ENCODE data around the gene CCDC197. TPM values are rescaled to one million over a fixed set of nuclear protein-coding genes. Genes with fewer than 3 reads are reported as not detected.

CCDC197 gene
- total and polyA plus RNA-seq, 2 donors (not counting 1 experiment from before 2014, with no cell fraction given): not detected

- H3K27me3 ChIP-seq (replicated peaks in 1 of 4; ENCODE audit: control extremely low read depth in 1 of 4, control insufficient read depth in 3 of 4, insufficient read depth in 4 of 4, low read length in 3 of 4): peaks cover 0 to 34% (median 23%) of the 10 kb centered on the region in 4 experiments
- no peak for ATAC-seq (ENCODE audit: low read depth)
- no peaks in the 10 kb centered on the region for H4K20me1 ChIP-seq (ENCODE audit: control insufficient read depth, insufficient read depth, low read length, poor library complexity, severe bottlenecking)
- WGBS (ENCODE audit: insufficient coverage): 92% methylated on average over 5 of the region's 6 CpGs
- no peak overlapping the region for H3K4me2 ChIP-seq (replicated peaks; ENCODE audit: low read depth, low read length, poor library complexity, severe bottlenecking)
- H3K4me3 ChIP-seq (ENCODE audit: control extremely low read depth in 1 of 5, extremely low read depth in 1 of 5, insufficient read depth in 1 of 5, low read depth in 2 of 5, low read length in 4 of 5): no peak overlapping the region
- DNase-seq: no peak
- no peak overlapping the region for H3K27ac Mint-ChIP-seq
- H3K4me3 Mint-ChIP-seq: no peak overlapping the region
- POLR2A ChIA-PET: no interaction called here
- CTCF ChIA-PET: interaction anchor here (2.4 to 37.7 kb wide), 5 partner anchors 14 to 31 kb away, joined by 10 to 1036 read pairs (median 23); no protein-coding TSS in a partner anchor
- H3K4me1 Mint-ChIP-seq: peaks cover 59% of the 10 kb centered on the region
- peaks cover 56 to 58% of the 10 kb centered on the region in 2 donors for H3K4me1 ChIP-seq (ENCODE audit: control insufficient read depth in 2 of 2, insufficient read depth in 2 of 2, low read length in 2 of 2)
- intact Hi-C loops (cut with micrococcal nuclease): no loop called here
- no peaks in the 10 kb centered on the region for H3K79me2 ChIP-seq (ENCODE audit: control insufficient read depth, insufficient read depth, low read length)
- H3K27me3 Mint-ChIP-seq: peaks cover 31% of the 10 kb centered on the region
- TF ChIP-seq EZH2 (IDR thresholded peaks at IDR 0.05; ENCODE audit: borderline replicate concordance, insufficient read depth, low read depth, low read length, poor library complexity, severe bottlenecking) (no peak), CTCF (IDR thresholded peaks at IDR 0.05) (no peak)
- no peaks in the 10 kb centered on the region for H3K9me3 Mint-ChIP-seq (ENCODE audit: insufficient read depth)
- H3K27ac ChIP-seq (ENCODE audit: low read length in 2 of 2): no peak overlapping the region
- H3K9ac ChIP-seq (ENCODE audit: low read length): no peak overlapping the region
- peaks cover 0 to 17% (median 8%) of the 10 kb centered on the region in 3 donors for H3K9me3 ChIP-seq (ENCODE audit: control extremely low read depth in 1 of 3, control insufficient read depth in 2 of 3, insufficient read depth in 1 of 3, low read length in 2 of 3)
- no peak overlapping the region for H2AFZ ChIP-seq (ENCODE audit: insufficient read depth, low read depth, low read length, poor library complexity, severe bottlenecking)
- H3K36me3 ChIP-seq (replicated peaks in 1 of 2; ENCODE audit: control extremely low read depth in 1 of 2, control insufficient read depth in 1 of 2, extremely low read depth in 1 of 2, insufficient read depth in 2 of 2, low read length in 1 of 2): no peaks in the 10 kb centered on the region
Measured at GRCh38 chr14:93972618-93973205, 24.4 kb upstream of the CCDC197 start.

- DNase-seq (no peak), ATAC-seq (ENCODE audit: low read depth) (no peak)
- Histone ChIP-seq H3K36me3 (replicated peaks in 1 of 2; ENCODE audit: control extremely low read depth in 1 of 2, control insufficient read depth in 1 of 2, extremely low read depth in 1 of 2, insufficient read depth in 2 of 2, low read length in 1 of 2) (no peaks in the 10 kb centered on the region), H4K20me1 (ENCODE audit: control insufficient read depth, insufficient read depth, low read length, poor library complexity, severe bottlenecking) (no peaks in the 10 kb centered on the region), H3K27ac (ENCODE audit: low read length in 2 of 2) (no peak overlapping the region), H2AFZ (ENCODE audit: insufficient read depth, low read depth, low read length, poor library complexity, severe bottlenecking) (no peak overlapping the region), H3K4me3 (ENCODE audit: control extremely low read depth in 1 of 5, extremely low read depth in 1 of 5, insufficient read depth in 1 of 5, low read depth in 2 of 5, low read length in 4 of 5) (no peak overlapping the region), H3K4me1 (ENCODE audit: control insufficient read depth in 2 of 2, insufficient read depth in 2 of 2, low read length in 2 of 2) (peaks cover 51 to 58% of the 10 kb centered on the region in 2 donors), H3K9ac (ENCODE audit: low read length) (no peak overlapping the region), H3K79me2 (ENCODE audit: control insufficient read depth, insufficient read depth, low read length) (no peaks in the 10 kb centered on the region), H3K27me3 (replicated peaks in 1 of 4; ENCODE audit: control extremely low read depth in 1 of 4, control insufficient read depth in 3 of 4, insufficient read depth in 4 of 4, low read length in 3 of 4) (peaks cover 0 to 34% (median 23%) of the 10 kb centered on the region in 4 experiments), H3K4me2 (replicated peaks; ENCODE audit: low read depth, low read length, poor library complexity, severe bottlenecking) (no peak overlapping the region), H3K9me3 (ENCODE audit: control extremely low read depth in 1 of 3, control insufficient read depth in 2 of 3, insufficient read depth in 1 of 3, low read length in 2 of 3) (peaks cover 0 to 25% (median 17%) of the 10 kb centered on the region in 3 donors)
- CTCF ChIA-PET: interaction anchor here (1.0 to 37.7 kb wide), 4 partner anchors 10 to 31 kb away, joined by 3 to 1036 read pairs (median 68); no protein-coding TSS in a partner anchor
- 98% methylated on average over 6 of the region's 6 CpGs for WGBS (ENCODE audit: insufficient coverage)
- peaks cover 31% of the 10 kb centered on the region for H3K27me3 Mint-ChIP-seq
- intact Hi-C loops (cut with micrococcal nuclease): no loop called here
- POLR2A ChIA-PET: no interaction called here
- H3K4me3 Mint-ChIP-seq: no peak overlapping the region
- TF ChIP-seq EZH2 (IDR thresholded peaks at IDR 0.05; ENCODE audit: borderline replicate concordance, insufficient read depth, low read depth, low read length, poor library complexity, severe bottlenecking): no peak
- TF ChIP-seq CTCF (IDR thresholded peaks at IDR 0.05): no peak
- H3K4me1 Mint-ChIP-seq: peaks cover 58% of the 10 kb centered on the region
- no peaks in the 10 kb centered on the region for H3K9me3 Mint-ChIP-seq (ENCODE audit: insufficient read depth)
- no peak overlapping the region for H3K27ac Mint-ChIP-seq
Measured at GRCh38 chr14:93973607-93974006, 23.5 kb upstream of the CCDC197 start.

Measured in B cell (primary cell).